H1 (cell line): ENCODE data around the gene CCDC192. TPM values are rescaled to one million over a fixed set of nuclear protein-coding genes. Genes with fewer than 3 reads are reported as not detected.

Experiments used
- CTCF ChIA-PET: fragments of 300-600 bp; sonication (Branson Sonifier 250); formaldehyde crosslinking; loops from one replicate; lab custom pipeline; 2021; ENCODE audit not compliant: partially characterized antibody; lab: Charles Lee
- POLR2A ChIA-PET: fragments of 300-600 bp; sonication (Branson Sonifier 250); formaldehyde crosslinking; loops from one replicate; lab custom pipeline; 2021; ENCODE audit warnings: inconsistent platforms; ENCODE audit not compliant: partially characterized antibody; lab: Charles Lee
- DNase-seq, 2 experiments: peaks; one replicate each; pipeline versions ENCODE4 v3.0.0 to v3.0.0-alpha.2; 2010 to 2022; ENCODE audit warnings: low spot score in 2 of 2, low read depth in 1 of 2, mixed read lengths in 1 of 2
- FAIRE-seq: peaks from 2 replicates; lab custom pipeline; 2011; peaks lifted over from hg19 to GRCh38; lab: Jason Lieb, UNC
- H2AFZ ChIP-seq: 2 replicates; pipeline ENCODE4 v1.8.1; 2012; ENCODE audit warnings: low read length, inconsistent platforms
- H2AK5ac ChIP-seq: 2 replicates; pipeline ENCODE4 v1.6.1; 2013; ENCODE audit warnings: low read depth, low read length
- H2BK120ac ChIP-seq: replicated peaks from 2 replicates; pipeline ENCODE3; 2013; ENCODE audit warnings: low read depth, low read length, inconsistent platforms
- H2BK12ac ChIP-seq: 2 replicates; pipeline ENCODE4 v1.6.1; 2013; ENCODE audit warnings: low read depth, low read length
- H2BK15ac ChIP-seq: 2 replicates; pipeline ENCODE4 v1.6.1; 2013; ENCODE audit warnings: low read length
- H2BK20ac ChIP-seq: 2 replicates; pipeline ENCODE4 v1.6.1; 2013; ENCODE audit warnings: low read length
- H2BK5ac ChIP-seq: 2 replicates; pipeline ENCODE4 v1.6.1; 2013; ENCODE audit warnings: low read depth, low read length
- H3K14ac ChIP-seq: 2 replicates; pipeline ENCODE4 v1.6.1; 2013; ENCODE audit warnings: inconsistent platforms; ENCODE audit not compliant: insufficient read length
- H3K18ac ChIP-seq: 2 replicates; pipeline ENCODE4 v1.6.1; 2013; ENCODE audit warnings: low read length; ENCODE audit errors: extremely low read depth
- H3K23ac ChIP-seq: 2 replicates; pipeline ENCODE4 v1.6.1; 2013; ENCODE audit warnings: inconsistent platforms; ENCODE audit not compliant: insufficient read length
- H3K23me2 ChIP-seq: 2 replicates; pipeline ENCODE4 v1.6.1; 2013; ENCODE audit warnings: low read depth, low read length
- H3K27ac ChIP-seq: 2 replicates; pipeline ENCODE4 v1.6.1; 2011; ENCODE audit warnings: low read depth, low read length, inconsistent platforms
- H3K27me3 ChIP-seq, 4 experiments: replicated peaks in 1 of 4; 1 replicate in 1 of 4; 2 replicates in 3 of 4; pipeline versions ENCODE4 v1.6.1 to v1.8.1; 2011 to 2013; ENCODE audit warnings: low read length in 3 of 4, mild to moderate bottlenecking in 3 of 4, inconsistent platforms in 2 of 4, mixed read lengths in 2 of 4, moderate library complexity in 1 of 4; ENCODE audit not compliant: control insufficient read depth in 3 of 4, insufficient read depth in 3 of 4; ENCODE audit errors: extremely low read depth in 1 of 4
- H3K36me3 ChIP-seq, 4 experiments: 2 replicates each; pipeline versions ENCODE4 v1.6.1 to v1.8.1; 2011 to 2013; ENCODE audit warnings: mild to moderate bottlenecking in 4 of 4, low read length in 3 of 4, moderate library complexity in 2 of 4, control low read depth in 1 of 4, inconsistent platforms in 1 of 4; ENCODE audit not compliant: insufficient read depth in 4 of 4, control insufficient read depth in 2 of 4
- H3K4ac ChIP-seq: replicated peaks from 2 replicates; pipeline ENCODE3; 2013; ENCODE audit warnings: low read length, low read depth, mixed read lengths, inconsistent platforms; ENCODE audit not compliant: insufficient read length
- H3K4me1 ChIP-seq, 4 experiments: replicated peaks in 1 of 4; 1 replicate in 1 of 4; 2 replicates in 3 of 4; pipeline versions ENCODE4 v1.6.1 to v1.8.1; 2011 to 2013; ENCODE audit warnings: low read length in 3 of 4, inconsistent platforms in 2 of 4, mixed read lengths in 1 of 4; ENCODE audit not compliant: insufficient read depth in 4 of 4, control insufficient read depth in 3 of 4
- H3K4me2 ChIP-seq, 2 experiments: 2 replicates each; pipeline versions ENCODE4 v1.6.1 to v1.8.1; 2011 to 2013; ENCODE audit warnings: low read depth in 2 of 2, low read length in 2 of 2, control low read depth in 1 of 2, inconsistent platforms in 1 of 2, mild to moderate bottlenecking in 1 of 2; ENCODE audit not compliant: insufficient read depth in 1 of 2
- H3K4me3 ChIP-seq, 4 experiments: fragments of 200-600, 300-600 bp in 1 of 4; sonication (generic), shearing (Covaris generic), sonication (Bioruptor Twin) in 1 of 4; 2 replicates each; pipeline versions ENCODE4 v1.5.1 to v1.8.1; 2011 to 2016; ENCODE audit warnings: low read length in 4 of 4, low read depth in 3 of 4, control low read depth in 2 of 4, inconsistent platforms in 2 of 4, mild to moderate bottlenecking in 2 of 4, mixed read lengths in 1 of 4, moderate library complexity in 1 of 4; ENCODE audit not compliant: insufficient read depth in 2 of 4; ENCODE audit errors: extremely low read depth in 1 of 4
- H3K56ac ChIP-seq: replicated peaks from 2 replicates; pipeline ENCODE3; 2013; ENCODE audit warnings: low read depth, mild to moderate bottlenecking, mixed read lengths, low read length, inconsistent platforms; ENCODE audit not compliant: insufficient read length
- H3K79me1 ChIP-seq: 2 replicates; pipeline ENCODE4 v1.6.1; 2013; ENCODE audit warnings: low read depth, low read length, control low read depth
- H3K79me2 ChIP-seq, 2 experiments: 2 replicates each; pipeline versions ENCODE4 v1.6.1 to v1.8.1; 2012 to 2013; ENCODE audit warnings: low read length in 2 of 2, mild to moderate bottlenecking in 2 of 2, inconsistent platforms in 1 of 2; ENCODE audit not compliant: insufficient read depth in 2 of 2, control insufficient read depth in 1 of 2
- H3K9ac ChIP-seq, 4 experiments: replicated peaks in 1 of 4; 1 replicate in 1 of 4; 2 replicates in 3 of 4; pipeline versions ENCODE4 v1.6.1 to v1.8.1; 2011 to 2013; ENCODE audit warnings: low read depth in 3 of 4, low read length in 3 of 4, control low read depth in 2 of 4, mild to moderate bottlenecking in 2 of 4, moderate library complexity in 2 of 4, inconsistent platforms in 1 of 4; ENCODE audit errors: extremely low read depth in 1 of 4
- H3K9me3 ChIP-seq, 2 experiments: 2 replicates each; pipeline versions ENCODE4 v1.6.1 to v1.8.1; 2012 to 2013; ENCODE audit warnings: mild to moderate bottlenecking in 2 of 2, moderate library complexity in 2 of 2, control low read depth in 1 of 2, inconsistent platforms in 1 of 2, low read depth in 1 of 2, low read length in 1 of 2, mixed read lengths in 1 of 2; ENCODE audit not compliant: insufficient read depth in 2 of 2
- H4K20me1 ChIP-seq, 2 experiments: replicated peaks in 1 of 2; 2 replicates each; pipeline versions ENCODE3 to v1.8.1; 2011 to 2013; ENCODE audit warnings: inconsistent platforms in 2 of 2, low read length in 2 of 2, mild to moderate bottlenecking in 1 of 2; ENCODE audit not compliant: insufficient read depth in 2 of 2, control insufficient read depth in 1 of 2
- H4K5ac ChIP-seq: 2 replicates; pipeline ENCODE4 v1.6.1; 2013; ENCODE audit warnings: low read length, low read depth, mixed read lengths, inconsistent platforms; ENCODE audit not compliant: insufficient read length
- H4K8ac ChIP-seq: 2 replicates; pipeline ENCODE4 v1.8.0; 2013; ENCODE audit warnings: mild to moderate bottlenecking, moderate library complexity, low read length, inconsistent platforms; ENCODE audit not compliant: insufficient read depth; ENCODE audit errors: extremely low read depth
- H4K91ac ChIP-seq: replicated peaks from 2 replicates; pipeline ENCODE3; 2013; ENCODE audit warnings: low read length, mixed read lengths, inconsistent platforms; ENCODE audit not compliant: insufficient read length
- BCL11A ChIP-seq, 2 experiments: IDR thresholded peaks; one replicate each; pipeline ENCODE4 v1.6.1; 2011; ENCODE audit warnings: low read depth in 2 of 2, low read length in 2 of 2, mild to moderate bottlenecking in 2 of 2
- E2F6 ChIP-seq: IDR thresholded peaks from 2 replicates; pipeline ENCODE4 v1.6.1; 2012; ENCODE audit warnings: inconsistent platforms
- EZH2 ChIP-seq: fragments of 200-600 bp; sonication (generic); IDR thresholded peaks from 2 replicates; pipeline ENCODE4 v1.7.1; 2012; ENCODE audit warnings: low read depth, mild to moderate bottlenecking, moderate library complexity, low read length, inconsistent platforms; ENCODE audit not compliant: severe bottlenecking
- JUN ChIP-seq: IDR thresholded peaks from 2 replicates; pipeline ENCODE4 v1.6.1; 2011; ENCODE audit warnings: low read depth, mild to moderate bottlenecking, improper control_type of control experiment, low read length
- KDM1A ChIP-seq: fragments of 200-600, 300-600 bp; sonication (generic); IDR thresholded peaks from 2 replicates; pipeline ENCODE4 v1.7.1; 2016; ENCODE audit warnings: mild to moderate bottlenecking, low read length, borderline replicate concordance
- MAX ChIP-seq: IDR thresholded peaks from 2 replicates; pipeline ENCODE4 v1.6.1; 2012; ENCODE audit warnings: inconsistent platforms
- NRF1 ChIP-seq: IDR thresholded peaks from 2 replicates; pipeline ENCODE4 v1.6.1; 2011; ENCODE audit warnings: mild to moderate bottlenecking, low read depth, low read length, improper control_type of control experiment
- PHF8 ChIP-seq: fragments of 200-600 bp; sonication (generic); conservative IDR thresholded peaks from 2 replicates; pipeline ENCODE4 v1.7.1; 2012; ENCODE audit warnings: low read depth, mild to moderate bottlenecking, inconsistent platforms, low read length, moderate library complexity
- POLR2A ChIP-seq, 2 experiments: IDR thresholded peaks; 1 replicate in 1 of 2; 2 replicates in 1 of 2; pipeline ENCODE4 v1.6.1; 2011; ENCODE audit warnings: low read depth in 2 of 2, low read length in 2 of 2, mild to moderate bottlenecking in 2 of 2; ENCODE audit errors: control extremely low read depth in 1 of 2
- POU5F1 ChIP-seq: IDR thresholded peaks from 2 replicates; pipeline ENCODE4 v1.6.1; 2011; ENCODE audit warnings: low read depth, mild to moderate bottlenecking, low read length, moderate library complexity
- RAD21 ChIP-seq, 2 experiments: IDR thresholded peaks in 1 of 2; conservative IDR thresholded peaks in 1 of 2; 2 replicates each; pipeline ENCODE4 v1.6.1; 2011; ENCODE audit warnings: low read depth in 2 of 2, low read length in 2 of 2, improper control_type of control experiment in 1 of 2, inconsistent platforms in 1 of 2, mild to moderate bottlenecking in 1 of 2, moderate library complexity in 1 of 2
- SIX5 ChIP-seq: IDR thresholded peaks from 2 replicates; pipeline ENCODE4 v1.6.1; 2011; ENCODE audit warnings: mild to moderate bottlenecking, low read depth, low read length
- SP1 ChIP-seq: IDR thresholded peaks from 2 replicates; pipeline ENCODE4 v1.6.1; 2011; ENCODE audit warnings: low read depth, low read length
- SP2 ChIP-seq: IDR thresholded peaks from 2 replicates; pipeline ENCODE4 v1.6.1; 2012; ENCODE audit warnings: mild to moderate bottlenecking, low read length, inconsistent platforms
- TBP ChIP-seq: IDR thresholded peaks from 2 replicates; pipeline ENCODE4 v1.6.1; 2011; ENCODE audit warnings: low read depth, low read length, improper control_type of control experiment
- YY1 ChIP-seq: IDR thresholded peaks from 2 replicates; pipeline ENCODE4 v1.6.1; 2011; ENCODE audit warnings: low read depth, mild to moderate bottlenecking, low read length
- polyA plus RNA-seq, 7 experiments: library from polyadenylated mRNA; depleted of rRNA in 3 of 7; stranded (reverse) in 5 of 7; unstranded in 2 of 7; fragments of >200 nt in 5 of 7; fragments of 200-250 nt in 2 of 7; gene quantifications; 1 replicate in 5 of 7; 2 replicates in 1 of 7; 4 replicates in 1 of 7; pipeline versions ENCODE4 v1.2.1 to v1.2.3, GENCODE V29; 2011 to 2013; ENCODE audit warnings: missing spikeins in 2 of 7, mixed read lengths in 2 of 7
- total RNA-seq: library from RNA; stranded (reverse); fragmentation: NEBNext Ultra II Directional; extraction: Animal tissue kit (Norgen Biotek cat#: 25700); gene quantifications from 2 replicates; pipeline ENCODE4 v1.2.1, GENCODE V29; 2021

Gene CCDC192
- total and polyA plus RNA-seq, 2 of the 8 experiments (the other 6 are each of a cell fraction or from before 2014, with no cell fraction given), result 0.61 TPM; not detected in 1

- FAIRE-seq, result no peak
- Histone ChIP-seq H3K4ac (no peak overlapping the region), H2BK5ac (no peak overlapping the region), H2BK15ac (no peak overlapping the region), H3K4me3 (no peak overlapping the region), H3K9me3 (no peaks in the 10 kb centered on the region), H3K36me3 (no peaks in the 10 kb centered on the region), H2AFZ (no peak overlapping the region), H3K27me3 (peaks cover 0 to 1% (median 0%) of the 10 kb centered on the region in 4 experiments; a peak in 1 of 7 replicates), H2AK5ac (no peak overlapping the region), H4K20me1 (no peaks in the 10 kb centered on the region), H3K9ac (no peak overlapping the region), H3K79me2 (no peaks in the 10 kb centered on the region), H4K5ac (no peak overlapping the region), H4K91ac (no peak overlapping the region), H3K79me1 (no peaks in the 10 kb centered on the region), H3K23ac (no peak overlapping the region), H3K14ac (no peak overlapping the region), H2BK12ac (no peak overlapping the region), H2BK20ac (no peak overlapping the region), H3K56ac (no peak overlapping the region), H3K27ac (no peak overlapping the region), H3K4me2 (no peak overlapping the region), H2BK120ac (no peak overlapping the region), H3K4me1 (no peaks in the 10 kb centered on the region; a peak in 1 of 7 replicates), H3K18ac (no peak overlapping the region), H4K8ac (no peak overlapping the region), H3K23me2 (peaks cover 2% of the 10 kb centered on the region; the same call in 1 of the 2 replicates)
- POLR2A ChIA-PET, result interaction anchor here (0.6 kb wide), 1 partner anchor 543 kb away, joined by 3 read pairs; no protein-coding TSS in a partner anchor
- TF ChIP-seq JUN (no peak), E2F6 (no peak), PHF8 (no peak), BCL11A (IDR thresholded peaks at IDR 0.05; ENCODE audit: low read depth in 2 of 2, low read length in 2 of 2) (no peak), SP2 (no peak), POU5F1 (no peak), KDM1A (no peak), NRF1 (no peak), SP1 (no peak), POLR2A (IDR thresholded peaks at IDR 0.05; ENCODE audit: control extremely low read depth in 1 of 2, low read depth in 2 of 2, low read length in 2 of 2) (no peak), RAD21 (IDR thresholded peaks at IDR 0.05 in 1 of 2, conservative IDR thresholded peaks at IDR 0.05 in 1 of 2; ENCODE audit: low read depth in 2 of 2, low read length in 2 of 2) (no peak), EZH2 (no peak), TBP (no peak), MAX (no peak), YY1 (no peak), SIX5 (no peak)
- CTCF ChIA-PET, result no interaction called here
- no peak for DNase-seq
Observed at GRCh38 chr5:127665641-127666040, 37.5 kb upstream of the CCDC192 start.
